Measurements from ENCODE around the gene POM121C.

DNA sequence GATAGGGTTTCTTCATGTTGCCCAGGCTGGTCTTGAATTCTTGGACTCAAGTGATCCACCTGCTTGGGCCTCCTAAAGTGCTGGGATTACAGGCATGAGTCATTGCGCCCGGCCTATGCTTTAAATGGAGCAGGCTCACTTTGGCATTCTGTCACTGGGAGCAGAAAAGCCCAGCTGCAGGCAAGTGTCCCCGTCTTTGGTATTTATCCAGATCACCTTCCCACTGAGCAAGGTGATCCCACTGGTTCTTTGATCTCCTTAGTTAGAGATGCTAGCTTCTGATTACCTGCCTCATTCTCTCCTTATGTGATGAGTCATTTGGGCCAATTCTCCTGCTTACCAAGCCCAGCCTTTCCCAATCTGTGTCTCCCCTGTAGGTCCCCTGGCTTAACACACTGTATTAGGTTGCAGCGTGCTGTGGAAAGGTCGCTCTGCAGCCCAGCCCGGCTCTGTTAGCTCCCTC is 45.3 kb upstream of the POM121C start:
- no peak for TF ChIP-seq RAD21 (IDR thresholded peaks at IDR 0.05; ENCODE audit: low read depth)
- TF ChIP-seq, protein P1, sequence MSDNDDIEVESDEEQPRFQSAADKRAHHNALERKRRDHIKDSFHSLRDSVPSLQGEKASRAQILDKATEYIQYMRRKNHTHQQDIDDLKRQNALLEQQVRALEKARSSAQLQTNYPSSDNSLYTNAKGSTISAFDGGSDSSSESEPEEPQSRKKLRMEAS (IDR thresholded peaks at IDR 0.05) = no peak
- TF ChIP-seq YY1 (IDR thresholded peaks at IDR 0.05; ENCODE audit: low read depth) = no peak
- TF ChIP-seq FOXM1 (IDR thresholded peaks at IDR 0.05; ENCODE audit: borderline replicate concordance, low read depth) = no peak
- no peak for TF ChIP-seq EP300 (IDR thresholded peaks at IDR 0.05; ENCODE audit: borderline replicate concordance)
- TF ChIP-seq, protein P2, sequence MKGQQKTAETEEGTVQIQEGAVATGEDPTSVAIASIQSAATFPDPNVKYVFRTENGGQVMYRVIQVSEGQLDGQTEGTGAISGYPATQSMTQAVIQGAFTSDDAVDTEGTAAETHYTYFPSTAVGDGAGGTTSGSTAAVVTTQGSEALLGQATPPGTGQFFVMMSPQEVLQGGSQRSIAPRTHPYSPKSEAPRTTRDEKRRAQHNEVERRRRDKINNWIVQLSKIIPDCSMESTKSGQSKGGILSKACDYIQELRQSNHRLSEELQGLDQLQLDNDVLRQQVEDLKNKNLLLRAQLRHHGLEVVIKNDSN (IDR thresholded peaks at IDR 0.05) = no peak
- no peak for TF ChIP-seq TAF1 (IDR thresholded peaks at IDR 0.05; ENCODE audit: low read depth)
- TF ChIP-seq CEBPB (IDR thresholded peaks at IDR 0.05) = no peak
- no peak for TF ChIP-seq CREB1 (IDR thresholded peaks at IDR 0.05; ENCODE audit: low read depth)
- no peak for TF ChIP-seq TCF12 (IDR thresholded peaks at IDR 0.05; ENCODE audit: low read depth)
- no peak for TF ChIP-seq EGR1 (IDR thresholded peaks at IDR 0.05)
- no peak for TF ChIP-seq ZBTB7A (IDR thresholded peaks at IDR 0.05; ENCODE audit: low read depth)
- TF ChIP-seq TEAD4 (IDR thresholded peaks at IDR 0.05) = no peak
